SW 1271 (cell line): Measurements from ENCODE around the gene AMIGO1.

ENCODE experiments used
- DNase-seq, 2 experiments: peaks; one replicate each; lab custom pipeline; 2025; lab: John Stamatoyannopoulos, UW

Gene AMIGO1, protein sequence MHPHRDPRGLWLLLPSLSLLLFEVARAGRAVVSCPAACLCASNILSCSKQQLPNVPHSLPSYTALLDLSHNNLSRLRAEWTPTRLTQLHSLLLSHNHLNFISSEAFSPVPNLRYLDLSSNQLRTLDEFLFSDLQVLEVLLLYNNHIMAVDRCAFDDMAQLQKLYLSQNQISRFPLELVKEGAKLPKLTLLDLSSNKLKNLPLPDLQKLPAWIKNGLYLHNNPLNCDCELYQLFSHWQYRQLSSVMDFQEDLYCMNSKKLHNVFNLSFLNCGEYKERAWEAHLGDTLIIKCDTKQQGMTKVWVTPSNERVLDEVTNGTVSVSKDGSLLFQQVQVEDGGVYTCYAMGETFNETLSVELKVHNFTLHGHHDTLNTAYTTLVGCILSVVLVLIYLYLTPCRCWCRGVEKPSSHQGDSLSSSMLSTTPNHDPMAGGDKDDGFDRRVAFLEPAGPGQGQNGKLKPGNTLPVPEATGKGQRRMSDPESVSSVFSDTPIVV

DNA sequence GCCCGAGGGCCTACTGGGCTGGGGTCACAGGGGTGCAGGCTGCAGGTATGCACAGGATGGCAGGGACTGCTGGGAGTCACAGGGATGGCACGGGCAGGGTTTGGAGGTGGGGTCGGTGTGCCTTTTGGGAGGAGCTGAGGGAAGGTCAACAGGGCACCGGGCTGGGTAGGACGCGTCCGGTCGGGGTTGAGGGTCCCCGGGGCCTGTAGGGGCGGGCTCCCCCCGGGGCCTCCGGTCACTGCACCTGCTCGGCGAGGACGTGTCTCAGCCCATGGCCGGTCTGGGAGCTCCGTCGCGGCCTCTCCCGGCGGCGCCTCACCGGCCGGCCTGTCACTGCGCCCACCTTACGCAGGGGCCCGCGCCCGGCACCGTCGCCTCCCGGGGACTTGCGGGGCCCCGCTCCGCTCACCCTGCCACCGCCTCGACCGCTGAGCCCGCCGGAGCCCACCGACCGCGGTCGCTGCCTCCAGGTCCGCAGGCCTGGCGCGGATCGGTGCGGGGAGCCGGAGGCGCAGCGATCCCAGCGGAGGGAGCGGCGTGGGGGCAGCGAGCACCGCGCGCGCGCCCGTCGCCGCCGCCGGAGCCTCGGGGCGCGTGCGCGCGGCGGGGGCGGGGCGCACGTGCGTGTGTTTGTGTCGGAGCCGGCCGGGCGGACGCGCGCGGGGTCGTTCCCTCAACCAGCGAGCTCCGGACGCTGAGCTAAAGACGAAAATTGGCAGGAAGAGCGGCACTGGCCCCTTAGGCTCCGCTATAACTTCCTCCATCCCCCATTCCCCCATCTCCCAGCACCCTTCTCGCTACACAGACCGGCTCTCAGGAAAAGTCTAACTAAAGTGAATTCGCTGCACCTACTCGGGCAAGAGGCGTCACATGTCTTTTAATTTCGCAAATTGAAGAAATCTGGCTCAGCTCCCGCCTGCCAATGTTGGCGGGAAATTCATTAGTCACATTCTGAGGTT, at the start of gene AMIGO1:
AMIGO1 (minus strand) TSS at position 552 of the 959 bp plus-strand sequence. CDS start 815 bp downstream, outside the sequence.
- DNase-seq: peak in 1 of 2 experiments; percentile 21

- no peak for DNase-seq
Observed at GRCh38 chr1:109557520-109557919, 48.0 kb upstream of the AMIGO1 start.

DNA sequence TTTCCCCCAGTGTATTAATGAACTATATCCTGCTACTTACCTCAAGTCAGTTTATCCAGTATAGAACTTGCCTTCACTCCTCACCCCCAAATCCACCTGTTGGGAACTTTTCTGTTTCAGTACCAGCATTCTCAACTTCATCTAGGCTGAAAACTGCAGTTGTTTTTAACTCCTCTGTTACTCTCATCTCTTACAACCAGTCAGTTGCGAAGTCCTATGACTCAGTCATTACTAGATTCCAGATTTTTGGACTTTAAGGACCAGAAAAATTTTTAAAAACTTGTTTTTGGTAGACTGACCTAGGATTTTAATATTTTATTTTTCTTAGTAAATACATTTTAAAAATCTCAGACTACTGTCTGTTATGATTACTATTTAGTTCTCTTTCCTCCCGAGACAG, 47.0 kb upstream of the AMIGO1 start:
- no peak for DNase-seq

DNA sequence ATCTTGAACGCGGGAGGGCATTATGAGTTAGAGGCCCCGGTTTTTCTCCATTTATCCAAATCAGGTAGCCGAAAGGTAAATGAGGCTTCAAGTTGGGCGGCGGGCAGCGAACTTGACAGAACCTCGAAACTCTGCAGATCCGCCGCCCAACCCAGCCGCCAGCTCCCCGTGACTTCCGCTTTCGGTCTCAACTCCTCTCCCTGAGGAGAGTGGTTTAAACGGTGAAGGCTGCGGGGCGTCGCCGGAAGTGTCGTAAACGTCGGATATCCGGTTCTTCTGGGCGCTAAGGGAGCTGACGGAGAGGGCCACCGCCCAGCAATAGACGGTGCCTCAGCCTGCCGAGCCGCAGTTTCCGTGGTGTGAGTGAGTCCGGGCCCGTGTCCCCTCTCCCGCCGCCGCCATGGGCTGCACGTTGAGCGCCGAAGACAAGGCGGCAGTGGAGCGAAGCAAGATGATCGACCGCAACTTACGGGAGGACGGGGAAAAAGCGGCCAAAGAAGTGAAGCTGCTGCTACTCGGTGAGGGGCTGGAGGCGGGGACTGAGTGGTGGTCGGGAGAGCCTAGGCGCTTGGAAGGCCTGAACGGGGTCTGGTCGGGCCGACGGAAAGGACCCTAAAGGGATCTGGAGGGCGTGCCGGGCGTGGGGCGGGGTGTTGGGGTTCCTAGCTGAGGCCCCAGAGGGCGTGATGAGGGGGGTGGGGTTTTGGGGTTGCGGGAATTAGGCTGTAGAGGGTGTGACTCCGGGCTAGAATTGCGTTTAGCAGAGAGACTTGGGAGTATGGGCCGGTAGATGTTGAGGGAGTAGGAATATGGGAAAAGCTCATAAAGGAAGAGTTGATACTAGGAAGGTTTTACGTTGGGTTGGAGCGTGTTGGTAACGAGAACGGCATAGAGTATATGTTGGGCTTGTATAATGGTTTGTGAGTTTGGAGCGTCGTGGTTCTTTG, 39.1 kb upstream of the AMIGO1 start, which contains the start of gene GNAI3:
GNAI3 (plus strand) TSS at position 295 of the 947 bp plus-strand sequence; CDS start at position 401, 106 bp downstream.
- DNase-seq: peak; percentile 75 to 89

DNA sequence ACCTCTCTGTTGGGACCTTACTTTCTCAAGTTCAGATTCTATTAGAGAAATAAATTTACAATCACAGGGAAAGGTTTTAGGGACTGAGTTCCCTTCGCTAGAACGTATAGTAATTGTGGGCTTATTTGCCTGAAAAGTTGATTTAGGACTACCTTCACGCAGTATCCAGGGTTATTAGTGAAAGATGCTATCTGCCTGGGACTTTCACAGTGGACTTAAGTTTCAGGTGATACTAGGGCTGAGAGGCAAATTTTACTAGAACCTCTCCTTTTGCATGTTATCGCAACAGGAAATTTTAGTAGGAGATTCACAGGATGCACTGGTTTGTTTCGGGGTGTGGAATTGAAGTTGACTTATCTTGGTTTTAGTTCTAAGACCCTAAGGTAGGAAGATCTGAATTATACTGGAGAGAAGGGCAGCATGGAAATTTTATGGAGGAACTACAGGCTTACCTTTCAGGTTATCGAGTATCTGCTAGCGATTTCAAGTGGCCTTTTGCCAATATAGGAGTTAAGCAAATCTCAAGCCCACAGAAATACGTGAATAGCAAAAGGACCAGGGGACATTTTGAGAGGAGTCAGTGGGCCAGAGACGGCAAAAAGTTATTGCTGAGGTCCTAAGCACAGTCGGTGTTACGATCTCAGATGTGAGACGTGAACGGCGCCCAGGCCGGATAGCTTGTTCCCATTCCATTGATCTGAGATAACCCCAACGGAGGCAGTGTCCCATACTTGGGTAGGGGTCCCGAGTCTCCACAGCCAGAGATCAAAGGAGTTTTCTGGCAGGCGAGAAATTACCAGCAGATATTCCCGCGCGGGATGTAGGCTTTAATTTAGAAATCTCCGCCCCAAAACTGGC, 38.2 kb upstream of the AMIGO1 start:
- DNase-seq: peak in 1 of 2 experiments; percentile 42

- DNase-seq: peak; percentile 57 to 84
Observed at GRCh38 chr1:109546311-109547109, 37.0 kb upstream of the AMIGO1 start.

DNA sequence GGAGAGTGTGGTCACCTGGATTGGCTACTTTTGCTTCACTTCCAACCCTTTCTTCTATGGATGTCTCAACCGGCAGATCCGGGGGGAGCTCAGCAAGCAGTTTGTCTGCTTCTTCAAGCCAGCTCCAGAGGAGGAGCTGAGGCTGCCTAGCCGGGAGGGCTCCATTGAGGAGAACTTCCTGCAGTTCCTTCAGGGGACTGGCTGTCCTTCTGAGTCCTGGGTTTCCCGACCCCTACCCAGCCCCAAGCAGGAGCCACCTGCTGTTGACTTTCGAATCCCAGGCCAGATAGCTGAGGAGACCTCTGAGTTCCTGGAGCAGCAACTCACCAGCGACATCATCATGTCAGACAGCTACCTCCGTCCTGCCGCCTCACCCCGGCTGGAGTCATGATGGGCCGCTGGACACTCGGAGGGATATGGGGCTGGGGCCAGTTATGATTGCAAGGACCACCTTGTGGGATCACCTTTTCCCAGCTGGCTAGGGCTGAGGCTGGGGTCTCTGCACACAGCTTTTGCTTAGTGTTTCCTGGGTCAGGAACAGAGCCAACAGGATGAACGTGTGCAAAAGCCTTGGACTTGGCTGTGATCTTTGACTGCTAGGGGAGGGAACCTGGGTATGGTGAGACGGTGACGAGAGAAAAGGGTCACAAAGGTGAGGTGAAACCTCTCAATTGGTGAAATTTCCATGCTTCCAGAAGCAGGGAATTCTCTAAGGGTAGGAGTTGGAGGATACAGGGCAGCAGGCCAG, 34.6 kb upstream of the AMIGO1 start:
- DNase-seq: no peak

- no peak for DNase-seq
Observed at GRCh38 chr1:109543283-109543987, 33.9 kb upstream of the AMIGO1 start.

GRCh38 chr1:109542657-109543056, 33.1 kb upstream of the AMIGO1 start:
- DNase-seq: no peak

- DNase-seq: no peak
Observed at GRCh38 chr1:109541102-109541501, 31.6 kb upstream of the AMIGO1 start.

DNA sequence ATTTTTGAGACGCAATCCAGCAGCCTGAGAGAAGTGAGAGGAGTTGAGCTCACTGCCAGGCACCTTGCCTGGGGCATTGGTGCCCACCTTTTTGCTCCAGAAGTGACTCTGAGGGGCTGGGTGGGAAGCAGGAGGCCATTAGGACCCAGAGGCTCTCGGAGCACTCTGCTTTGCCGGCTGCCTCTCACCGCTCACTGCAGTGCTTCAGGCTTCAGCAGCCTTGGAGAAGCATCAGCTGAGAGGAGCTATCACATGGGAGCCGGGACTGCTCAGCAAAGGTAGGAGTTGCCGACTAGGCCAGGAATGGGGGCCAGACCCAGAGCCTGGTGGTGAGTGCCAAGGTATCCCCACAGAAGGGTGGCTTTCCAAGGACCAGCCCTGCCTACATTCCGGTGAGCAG, 30.1 kb upstream of the AMIGO1 start, which contains the start of gene GPR61:
GPR61 (plus strand) TSS at position 197 of the 400 bp plus-strand sequence. CDS start 3,151 bp downstream, outside the sequence.
- no peak for DNase-seq

- no peak for DNase-seq
Observed at GRCh38 chr1:109538827-109539555, 29.5 kb upstream of the AMIGO1 start.

DNA sequence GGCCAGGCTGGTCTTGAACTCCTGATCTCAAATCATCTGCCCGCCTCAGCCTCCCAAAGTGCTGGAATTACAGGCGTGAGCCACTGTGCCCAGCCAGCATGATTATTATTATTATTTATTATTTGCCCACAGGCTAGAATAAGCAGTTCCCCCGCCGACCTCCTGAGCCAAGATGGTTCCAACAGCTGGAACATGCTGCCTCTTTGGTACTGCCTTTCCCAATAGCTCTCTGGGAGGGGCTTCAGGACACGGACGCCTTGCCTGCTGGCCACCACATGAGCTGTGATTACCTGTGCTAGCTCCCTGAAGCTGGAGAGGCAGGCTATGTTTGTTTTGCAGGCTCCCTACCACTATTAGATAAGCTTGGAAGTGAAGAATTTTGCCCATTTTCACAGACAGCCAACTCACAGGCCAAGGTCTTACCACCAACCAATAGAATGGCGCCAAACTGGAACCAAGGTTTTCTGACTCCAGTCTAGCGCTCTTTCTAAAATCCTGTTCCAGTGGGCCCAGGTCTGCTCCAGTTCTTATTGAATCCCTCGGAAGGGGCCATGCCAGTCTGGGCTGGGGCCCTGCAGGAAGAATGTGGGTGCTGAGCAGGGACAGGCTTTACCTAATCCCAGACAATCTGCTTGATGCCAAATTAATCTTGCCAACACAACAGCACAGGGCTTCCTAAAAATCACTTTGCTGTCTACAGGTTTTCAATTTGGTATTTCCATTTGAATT, 28.1 kb upstream of the AMIGO1 start:
- DNase-seq: no peak

DNA sequence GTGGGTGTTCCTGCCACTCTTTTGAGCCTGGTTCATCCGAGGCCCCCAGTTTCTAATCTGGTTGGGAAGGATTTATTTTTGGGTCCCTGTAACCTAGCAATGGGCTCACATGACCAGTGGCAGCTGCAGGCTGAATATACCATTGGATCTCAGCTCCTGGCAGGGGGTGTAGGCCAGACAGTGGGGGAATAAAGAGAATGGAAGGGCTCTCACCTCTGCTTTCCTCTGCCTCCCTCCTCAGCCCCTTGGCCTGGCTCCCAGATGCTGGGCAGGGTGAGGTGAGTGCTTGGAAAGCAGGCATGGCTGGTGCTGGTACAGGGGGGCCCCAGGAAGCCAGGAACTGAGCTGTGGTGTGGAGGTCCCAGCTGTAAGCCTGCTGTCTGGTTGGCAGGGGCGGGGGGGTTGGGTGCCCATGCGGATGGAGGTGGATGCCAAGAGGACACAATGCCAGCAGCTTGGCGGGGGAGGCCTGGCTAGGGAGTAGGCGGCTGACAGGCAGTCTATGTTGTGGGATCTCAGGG, 26.5 kb upstream of the AMIGO1 start:
- no peak for DNase-seq

DNA sequence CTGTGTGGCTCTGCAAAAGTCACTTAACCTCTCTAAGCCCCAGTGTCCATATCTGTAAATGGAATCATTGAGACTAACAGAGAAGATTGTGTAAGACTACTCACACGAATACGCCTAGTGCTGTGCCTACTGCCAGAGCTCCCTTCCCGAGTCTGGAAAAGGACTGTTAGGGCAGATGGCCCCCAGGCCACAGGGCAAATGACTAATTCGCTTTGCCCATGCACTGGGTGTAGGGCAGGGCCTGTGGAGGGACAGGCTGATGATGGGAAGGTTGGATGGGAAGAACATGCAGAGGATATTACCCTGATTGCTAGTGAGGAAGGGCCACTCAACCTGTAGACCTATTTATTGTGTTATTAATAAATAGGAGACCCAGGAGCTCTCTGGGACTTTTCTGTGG, 26.0 kb upstream of the AMIGO1 start:
- no peak for DNase-seq

DNA sequence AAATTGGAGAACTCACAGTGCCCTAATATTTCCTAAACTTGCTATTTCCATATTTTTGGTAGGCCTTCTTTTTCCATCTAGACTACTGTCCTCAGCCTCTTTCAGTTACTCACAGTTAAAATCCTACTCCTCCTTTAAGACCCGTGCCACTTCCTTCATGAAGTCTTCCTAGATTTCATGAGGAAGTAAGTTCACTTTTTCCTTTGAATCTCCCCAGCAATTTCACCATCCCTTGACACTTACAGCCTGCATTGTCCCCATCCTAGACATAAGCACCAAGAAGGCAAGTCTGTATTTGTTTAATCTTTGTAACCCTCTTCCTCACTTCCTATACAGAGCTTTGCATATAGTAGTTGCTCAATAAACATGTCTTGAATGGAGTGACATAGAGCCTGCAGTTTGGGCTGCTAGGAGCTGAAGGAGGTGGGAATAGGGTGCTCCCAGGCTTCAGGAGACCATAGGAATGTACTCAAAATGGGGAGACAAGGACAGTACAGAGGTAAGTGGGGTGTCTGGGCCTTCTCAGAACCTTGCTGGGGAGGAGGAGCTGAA, 24.9 kb upstream of the AMIGO1 start:
- DNase-seq: no peak
